HCT116 (cell line): ENCODE data around the gene MRPL24. TPM values are rescaled to one million over a fixed set of nuclear protein-coding genes. Genes with fewer than 3 reads are reported as not detected.

Source experiments
- ATAC-seq: fragments of 200-7000 bp; cut with Tn5 transposase; 2 replicates; pipeline ENCODE4 v1.9.1; 2020; ENCODE audit warnings: mild to moderate bottlenecking, moderate library complexity
- BruUV-seq: library from RNA; stranded (reverse); fragments of 400-500 nt; replicated peaks from 2 replicates; lab custom pipeline; 2021; lab: Mats Ljungman, UMichigan
- CTCF ChIA-PET: fragments of 300-600 bp; sonication (Branson Sonifier 250); formaldehyde crosslinking; loops from one replicate; lab custom pipeline; 2021; ENCODE audit warnings: antibody characterized with exemption; lab: Charles Lee
- POLR2A ChIA-PET: fragments of 300-600, 350-600 bp; sonication (Branson Sonifier 250); formaldehyde crosslinking; loops from one replicate; lab custom pipeline; 2021; ENCODE audit warnings: antibody characterized with exemption; lab: Charles Lee
- RAD21 ChIA-PET, 2 experiments: fragments of 300-600 bp; sonication (Branson Sonifier 250); formaldehyde crosslinking; loops; one replicate each; lab custom pipeline; 2023; ENCODE audit warnings: low total read pairs in 2 of 2; ENCODE audit not compliant: uncharacterized antibody in 2 of 2, unreplicated experiment in 2 of 2, low non-redundant PET in 1 of 2; lab: Charles Lee
- DNase-seq: peaks from one replicate; pipeline ENCODE4 v3.0.0-alpha.2; 2010; ENCODE audit warnings: low read depth, low spot score
- H2AFZ ChIP-seq: fragments of 200-600 bp; shearing (Covaris generic), sonication (generic); 2 replicates; pipeline ENCODE4 v1.6.1; 2017; ENCODE audit warnings: low read depth, mixed run types, mixed read lengths, antibody characterized with exemption, low read length; ENCODE audit not compliant: poor library complexity, severe bottlenecking
- H3K27ac ChIP-seq: 2 replicates; pipeline ENCODE4 v1.5.1; 2012; ENCODE audit warnings: low read depth, low read length
- H3K27me3 ChIP-seq: fragments of 200-600 bp; sonication (generic); 2 replicates; pipeline ENCODE4 v1.6.1; 2016; ENCODE audit warnings: mixed run types, low read length, mixed read lengths; ENCODE audit not compliant: insufficient read depth
- H3K36me3 ChIP-seq, 2 experiments: fragments of 200-500 bp in 1 of 2; fragments of 200-600 bp in 1 of 2; sonication (Bioruptor generic) in 1 of 2; sonication (generic) in 1 of 2; 2 replicates each; pipeline versions ENCODE4 v1.5.1 to v1.6.1; 2014 to 2016; ENCODE audit warnings: low read length in 2 of 2, inconsistent platforms in 1 of 2, mixed read lengths in 1 of 2, mixed run types in 1 of 2; ENCODE audit not compliant: insufficient read depth in 2 of 2, control insufficient read depth in 1 of 2
- H3K4me1 ChIP-seq, 2 experiments: fragments of 200-600 bp in 1 of 2; sonication (generic) in 1 of 2; 2 replicates each; pipeline versions ENCODE4 v1.5.1 to v1.6.1; 2012 to 2017; ENCODE audit warnings: low read length in 2 of 2, inconsistent platforms in 1 of 2, mild to moderate bottlenecking in 1 of 2, mixed read lengths in 1 of 2, mixed run types in 1 of 2, moderate library complexity in 1 of 2; ENCODE audit not compliant: insufficient read depth in 2 of 2, control insufficient read depth in 1 of 2
- H3K4me2 ChIP-seq: fragments of 200-600 bp; sonication (generic); 2 replicates; pipeline ENCODE4 v1.6.1; 2017; ENCODE audit warnings: mixed run types, low read length, mixed read lengths
- H3K4me3 ChIP-seq, 2 experiments: fragments of 200-600 bp in 1 of 2; sonication (generic) in 1 of 2; replicated peaks in 1 of 2; 2 replicates each; pipeline ENCODE4 v1.5.1; 2011 to 2016; ENCODE audit warnings: low read length in 2 of 2, control low read depth in 1 of 2, low read depth in 1 of 2, mild to moderate bottlenecking in 1 of 2, mixed read lengths in 1 of 2, mixed run types in 1 of 2
- H3K79me2 ChIP-seq: fragments of 200-600 bp; sonication (generic); 2 replicates; pipeline ENCODE4 v1.6.1; 2017; ENCODE audit warnings: mild to moderate bottlenecking, mixed run types, low read length, moderate library complexity, mixed read lengths; ENCODE audit not compliant: insufficient read depth
- H3K9ac ChIP-seq: fragments of 200-600 bp; sonication (generic); 2 replicates; pipeline ENCODE4 v1.6.1; 2016; ENCODE audit warnings: low read length, mixed read lengths
- H3K9me2 ChIP-seq: fragments of 200-600 bp; sonication (generic), shearing (Covaris generic); 2 replicates; pipeline ENCODE4 v1.6.1; 2017; ENCODE audit warnings: mixed run types, mild to moderate bottlenecking, moderate library complexity; ENCODE audit not compliant: insufficient read depth
- H3K9me3 ChIP-seq, 2 experiments: fragments of 200-500 bp in 1 of 2; fragments of 200-600 bp in 1 of 2; sonication (Bioruptor generic) in 1 of 2; sonication (generic) in 1 of 2; 2 replicates each; pipeline ENCODE4 v1.6.1; 2014 to 2017; ENCODE audit warnings: low read length in 2 of 2, mixed read lengths in 2 of 2, inconsistent platforms in 1 of 2, low read depth in 1 of 2, mild to moderate bottlenecking in 1 of 2, mixed run types in 1 of 2, moderate library complexity in 1 of 2; ENCODE audit not compliant: control insufficient read depth in 1 of 2, insufficient read depth in 1 of 2
- H4K20me1 ChIP-seq: fragments of 200-600 bp; sonication (generic), shearing (Covaris generic); 2 replicates; pipeline ENCODE4 v1.6.1; 2017; ENCODE audit warnings: mixed run types, mild to moderate bottlenecking, moderate library complexity; ENCODE audit not compliant: insufficient read depth
- ATF3 ChIP-seq: IDR thresholded peaks from 2 replicates; pipeline ENCODE4 v1.6.1; 2012
- EGR1 ChIP-seq: IDR thresholded peaks from 2 replicates; pipeline ENCODE4 v1.6.1; 2012; ENCODE audit warnings: low read depth
- ELF1 ChIP-seq: IDR thresholded peaks from 2 replicates; pipeline ENCODE4 v1.6.1; 2012; ENCODE audit warnings: low read depth, borderline replicate concordance
- EZH2 ChIP-seq: fragments of 200-600 bp; sonication (generic); IDR thresholded peaks from 2 replicates; pipeline ENCODE4 v1.6.1; 2017; ENCODE audit warnings: antibody characterized with exemption, mixed run types
- EZH2phosphoT487 ChIP-seq: fragments of 200-600 bp; IDR thresholded peaks from 2 replicates; pipeline ENCODE4 v1.6.1; 2018; ENCODE audit warnings: antibody characterized with exemption, borderline replicate concordance
- FOSL1 ChIP-seq: IDR thresholded peaks from 2 replicates; pipeline ENCODE4 v1.6.1; 2012; ENCODE audit warnings: low read depth
- JUND ChIP-seq: IDR thresholded peaks from 2 replicates; pipeline ENCODE4 v1.6.1; 2012
- MAX ChIP-seq: IDR thresholded peaks from 2 replicates; pipeline ENCODE4 v1.6.1; 2012
- POLR2A ChIP-seq: IDR thresholded peaks from 2 replicates; pipeline ENCODE4 v1.7.0; 2011; ENCODE audit warnings: borderline replicate concordance; ENCODE audit not compliant: insufficient read depth, insufficient read length; ENCODE audit errors: extremely low read depth
- POLR2AphosphoS5 ChIP-seq: IDR thresholded peaks from 2 replicates; pipeline ENCODE4 v1.6.1; 2011; ENCODE audit warnings: mild to moderate bottlenecking, low read depth, low read length, moderate library complexity
- RAD21 ChIP-seq: IDR thresholded peaks from 2 replicates; pipeline ENCODE4 v1.6.1; 2012; ENCODE audit warnings: low read depth, mild to moderate bottlenecking
- SIN3A ChIP-seq: IDR thresholded peaks from 2 replicates; pipeline ENCODE4 v1.6.1; 2012; ENCODE audit warnings: low read depth
- SP1 ChIP-seq: IDR thresholded peaks from 2 replicates; pipeline ENCODE4 v1.6.1; 2012; ENCODE audit warnings: low read depth
- ZBTB33 ChIP-seq: IDR thresholded peaks from 2 replicates; pipeline ENCODE4 v1.6.1; 2011; ENCODE audit warnings: mild to moderate bottlenecking, low read length, moderate library complexity; ENCODE audit not compliant: insufficient replicate concordance; ENCODE audit errors: extremely low read depth
- ZFX ChIP-seq: fragments of 450-650 bp; IDR thresholded peaks from 2 replicates; pipeline ENCODE4 v1.6.1; 2017
- ZNF274 ChIP-seq: fragments of 200-500 bp; sonication (Bioruptor generic); IDR thresholded peaks from 2 replicates; pipeline ENCODE4 v1.6.1; 2014; ENCODE audit warnings: mild to moderate bottlenecking, low read depth, low read length, inconsistent platforms
- intact Hi-C: fragments of 100-400 bp; cut with micrococcal nuclease; formaldehyde crosslinking; loops from 2 replicates; pipeline ENCODE4 v1.10.0; 2022
- total RNA-seq: library from RNA; stranded (reverse); gene quantifications from one replicate; pipeline ENCODE4 v1.2.1, GENCODE V29; 2021; ENCODE audit not compliant: unreplicated experiment

MRPL24 gene
- total RNA-seq, 1 experiment from 2014 or later, result 111 TPM

GRCh38 chr1:156751451-156751756, 10.5 kb upstream of the MRPL24 start, which contains the start of gene HDGF:
Gene HDGF, minus strand, starts transcription at chr1:156751675. Its CDS starts 246 bp downstream, at chr1:156751429.
- no peaks in the 10 kb centered on the region; a peak in 1 of 4 replicates for H3K36me3 ChIP-seq
- intact Hi-C loops, result no loop called here
- DNase-seq (no peak), ATAC-seq (no peak)
- H2AFZ ChIP-seq, result no peak within 1 kb of the TSS
- ChIA-PET CTCF (interaction anchor here (1.2 to 1.3 kb wide), 3 partner anchors 10 to 63 kb away, joined by 3 read pairs; partner anchors contain the start of gene MRPL24), POLR2A (interaction anchor here (0.8 to 1.9 kb wide), 4 partner anchors 10 to 23 kb away, joined by 4 to 11 read pairs (median 8); partner anchors contain the start of genes ISG20L2, METTL25B, MRPL24 and PRCC), RAD21 (interaction anchor here (0.5 to 1.3 kb wide), 4 partner anchors 23 to 811 kb away, joined by 3 to 6 read pairs (median 4); partner anchors contain the start of genes ISG20L2 (in 1 of the 2) and METTL25B (in 1 of the 2))
- BruUV-seq, result no TSS peak
- peak within 1 kb of the TSS; percentile 99 for H3K27ac ChIP-seq
- H3K9ac ChIP-seq, result peak within 1 kb of the TSS; percentile 94
- H3K4me1 ChIP-seq, result peaks cover 22 to 49% of the 10 kb centered on the region in 2 experiments
- peaks cover 70% of the 10 kb centered on the region for H3K79me2 ChIP-seq
- H3K4me3 ChIP-seq, result peak within 1 kb of the TSS; percentile 67 to 97
- H3K9me2 ChIP-seq, result no peaks in the 10 kb centered on the region
- H3K27me3 ChIP-seq, result no peaks in the 10 kb centered on the region
- H3K9me3 ChIP-seq, result no peaks in the 10 kb centered on the region
- H4K20me1 ChIP-seq, result no peaks in the 10 kb centered on the region
- H3K4me2 ChIP-seq, result peak within 1 kb of the TSS; percentile 97
- TF ChIP-seq ATF3 (no peak), POLR2A (peak; percentile 47), ZFX (peak; percentile 73), POLR2AphosphoS5 (peak; percentile 33; the same call in 1 of the 2 replicates)

GRCh38 chr1:156750711-156751450, 10.0 kb upstream of the MRPL24 start:
- intact Hi-C loops, result no loop called here
- H3K27me3 ChIP-seq, result no peaks in the 10 kb centered on the region
- no peaks in the 10 kb centered on the region for H3K9me3 ChIP-seq
- no peaks in the 10 kb centered on the region; a peak in 1 of 4 replicates for H3K36me3 ChIP-seq
- ATAC-seq, result no peak
- H3K9me2 ChIP-seq, result no peaks in the 10 kb centered on the region
- H4K20me1 ChIP-seq, result no peaks in the 10 kb centered on the region
- CTCF ChIA-PET, result interaction anchor here (1.1 to 1.3 kb wide), 4 partner anchors 10 to 63 kb away, joined by 3 read pairs; partner anchors contain the start of genes ISG20L2, METTL25B and MRPL24
- peaks cover 76% of the 10 kb centered on the region for H3K79me2 ChIP-seq
- peaks cover 27 to 54% of the 10 kb centered on the region in 2 experiments for H3K4me1 ChIP-seq
- POLR2A ChIA-PET, result interaction anchor here (1.2 to 1.9 kb wide), 3 partner anchors 10 to 22 kb away, joined by 4 to 11 read pairs (median 9); partner anchors contain the start of genes ISG20L2, METTL25B, MRPL24 and PRCC
- RAD21 ChIA-PET, result interaction anchor here (0.5 to 1.3 kb wide), 2 partner anchors 23 to 774 kb away, joined by 3 read pairs; partner anchors contain the start of genes ISG20L2 (in 1 of the 2) and METTL25B (in 1 of the 2)
- peak overlapping the region; percentile 99 for H3K27ac ChIP-seq
- BruUV-seq, result TSS peak; percentile 56
- DNase-seq, result no peak
- H3K4me3 ChIP-seq, result peak overlapping the region; percentile 67 to 97
- peak overlapping the region; percentile 97 for H3K4me2 ChIP-seq
- H2AFZ ChIP-seq, result no peak overlapping the region
- H3K9ac ChIP-seq, result peak overlapping the region; percentile 94
- no peak for TF ChIP-seq ZNF274
- TF ChIP-seq MAX, result no peak
- no peak for TF ChIP-seq EGR1
- TF ChIP-seq ATF3, result no peak
- no peak; the same call in none of the 2 replicates for TF ChIP-seq POLR2AphosphoS5
- TF ChIP-seq EZH2phosphoT487, result no peak
- no peak for TF ChIP-seq ZBTB33
- TF ChIP-seq SIN3A, result no peak
- no peak for TF ChIP-seq JUND
- no peak for TF ChIP-seq RAD21
- TF ChIP-seq SP1, result no peak
- TF ChIP-seq ELF1, result no peak
- TF ChIP-seq EZH2, result no peak
- TF ChIP-seq FOSL1, result no peak
- TF ChIP-seq ZFX, result no peak
